ENCODE measurements around the gene MCOLN2.

GRCh38 chr1:84930831-84931230, 66.1 kb downstream of the MCOLN2 start:
- TF ChIP-seq CTCF (IDR thresholded peaks at IDR 0.05) (no peak), POLR2AphosphoS5 (IDR thresholded peaks at IDR 0.05) (no peak), POLR2A (IDR thresholded peaks at IDR 0.05) (no peak)

Data from prostate gland (tissue), 2 donors.